GM12875 (cell line): ENCODE results near the gene IRX4.

Experiments used
- H3K4me3 ChIP-seq: one replicate; pipeline ENCODE4 v1.5.1; 2011; ENCODE audit warnings: low read depth, low read length, control low read depth
- CTCF ChIP-seq: IDR thresholded peaks from 2 replicates; pipeline ENCODE4 v1.5.1; 2011; ENCODE audit warnings: low read depth, mild to moderate bottlenecking, control low read depth, inconsistent platforms, low read length, moderate library complexity, borderline replicate concordance; ENCODE audit not compliant: insufficient read depth

IRX4 gene

GRCh38 chr5:1885868-1886845, 3.4 kb upstream of the IRX4 start:
- no peak overlapping the region for H3K4me3 ChIP-seq
- TF ChIP-seq CTCF = no peak

- H3K4me3 ChIP-seq = no peak overlapping the region
- TF ChIP-seq CTCF = no peak
Measured at GRCh38 chr5:1885404-1885755, 2.7 kb upstream of the IRX4 start.

- no peak for TF ChIP-seq CTCF
- no peak overlapping the region for H3K4me3 ChIP-seq
Measured at GRCh38 chr5:1884678-1885403, 2.1 kb upstream of the IRX4 start.

- no peak for TF ChIP-seq CTCF
- no peak overlapping the region for H3K4me3 ChIP-seq
Measured at GRCh38 chr5:1883925-1884677, 1.4 kb upstream of the IRX4 start.

- peak; percentile 30; the same call in 1 of the 2 replicates for TF ChIP-seq CTCF
- H3K4me3 ChIP-seq = no peak overlapping the region
Measured at GRCh38 chr5:1883120-1883924, 597 bp upstream of the IRX4 start.

GRCh38 chr5:1881731-1882336, 891 bp downstream of the IRX4 start:
- H3K4me3 ChIP-seq = no peak overlapping the region
- TF ChIP-seq CTCF = no peak
